ENCODE results near the gene UGCG.

GRCh38 chr9:111870774-111871498, 25.7 kb upstream of the UGCG start:
- no peak for TF ChIP-seq CTCF (conservative IDR thresholded peaks at IDR 0.05; ENCODE audit: low read depth, low read length)
- TF ChIP-seq USF2 (IDR thresholded peaks at IDR 0.05; ENCODE audit: low read depth, low read length), result no peak
- TF ChIP-seq POLR2A (IDR thresholded peaks at IDR 0.05; ENCODE audit: low read depth, low read length), result no peak
- TF ChIP-seq RCOR1 (IDR thresholded peaks at IDR 0.05; ENCODE audit: insufficient replicate concordance, low read length), result no peak
- no peak for TF ChIP-seq BHLHE40 (IDR thresholded peaks at IDR 0.05; ENCODE audit: low read depth, low read length)
- TF ChIP-seq CEBPB (IDR thresholded peaks at IDR 0.05; ENCODE audit: low read depth, low read length), result no peak
- no peak for TF ChIP-seq RFX5 (IDR thresholded peaks at IDR 0.05; ENCODE audit: low read depth, low read length)
